GM18909 (cell line): ENCODE measurements around the gene HMGB1.

Source experiments
- ATAC-seq: cut with Tn5 transposase; IDR thresholded peaks from one replicate; pipeline ENCODE4 v1.9.1; 2021; ENCODE audit warnings: mild to moderate bottlenecking; ENCODE audit not compliant: unreplicated experiment, poor library complexity

Gene HMGB1

DNA sequence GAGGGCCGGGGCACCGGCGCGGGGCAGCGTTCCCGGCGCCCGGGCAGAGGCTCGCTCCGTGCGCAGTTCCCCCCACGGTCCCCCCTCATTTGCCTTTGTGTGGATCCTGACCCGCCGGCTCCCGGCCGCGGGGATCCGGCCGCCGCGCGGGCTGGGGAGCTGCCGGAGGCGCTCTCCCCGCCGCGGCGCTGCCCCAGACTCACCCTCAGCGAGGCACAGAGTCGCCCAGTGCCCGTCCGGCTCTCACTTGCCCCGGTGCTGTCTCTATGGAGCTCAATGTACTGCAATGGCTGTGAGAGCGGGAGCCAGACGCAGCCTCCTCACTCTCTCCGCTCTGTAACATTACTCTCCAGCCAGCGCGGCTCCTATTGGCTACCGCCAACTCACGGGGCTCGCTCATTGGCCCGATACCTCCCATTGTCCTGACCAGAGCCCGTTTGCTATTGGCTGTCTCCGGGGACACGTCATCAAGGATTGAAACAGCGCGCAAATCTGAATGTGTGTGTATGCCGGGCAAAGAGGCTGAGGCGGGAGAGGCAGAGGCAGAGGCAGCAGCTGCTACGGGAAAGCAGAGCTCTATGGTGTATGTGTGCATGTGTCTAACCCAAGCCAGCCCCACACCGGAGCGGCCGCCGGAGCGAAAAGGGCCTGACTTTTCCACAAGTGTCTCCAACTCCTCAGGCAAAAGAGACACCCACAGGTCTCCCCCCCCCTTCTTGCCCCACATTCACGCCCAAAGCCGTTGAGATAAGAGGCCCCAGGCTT, at the start of gene HMGB1:
Gene HMGB1, minus strand, starts transcription at position 344 of the 765 bp plus-strand sequence. CDS start 2,256 bp downstream, outside the sequence.
- ATAC-seq = peak; percentile 86

DNA sequence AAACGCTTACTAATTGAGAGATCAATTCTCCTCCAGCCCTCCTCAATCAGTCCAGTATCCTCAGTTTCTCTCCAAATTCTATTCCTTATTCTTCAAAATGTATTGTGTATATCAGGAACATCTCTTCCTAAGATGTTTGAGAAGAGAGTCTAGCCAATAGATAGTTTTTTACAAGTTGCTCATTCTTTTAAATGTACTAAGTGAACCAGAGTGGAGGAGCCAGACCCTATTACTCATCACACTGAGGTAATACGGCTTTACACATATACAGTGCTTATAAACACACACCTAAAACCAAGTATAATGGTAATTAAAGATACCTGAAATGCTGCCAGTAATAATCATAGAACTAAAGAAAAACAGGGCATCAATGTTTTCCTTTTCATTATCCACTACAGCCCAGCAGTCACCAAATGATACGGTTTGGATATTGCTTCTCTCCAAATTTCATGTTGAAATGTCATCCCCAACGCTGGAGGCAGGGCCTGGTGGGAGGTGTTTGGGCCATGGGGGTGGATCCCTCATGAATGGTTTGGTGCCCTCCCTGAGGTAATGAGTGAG, 45.2 kb upstream of the HMGB1 start:
- no peak for ATAC-seq

DNA sequence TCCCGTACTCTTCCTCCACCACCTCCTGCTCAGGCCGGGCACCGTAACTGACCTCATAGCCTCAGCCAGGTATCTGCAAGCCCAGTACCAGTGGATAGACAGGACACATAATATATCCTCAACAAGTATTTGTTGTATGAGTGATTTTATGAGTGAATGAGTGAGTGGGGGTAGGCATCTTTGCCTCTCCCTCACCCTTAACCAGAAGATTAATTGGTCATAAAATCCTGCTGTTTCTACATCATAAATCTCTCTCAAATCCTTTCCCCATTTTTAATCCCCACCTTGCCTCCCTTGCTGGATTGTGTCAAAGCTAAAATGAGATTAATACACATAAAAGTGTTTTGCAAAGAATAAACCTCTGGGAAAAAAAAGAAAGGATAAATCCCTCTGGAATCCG, 44.4 kb upstream of the HMGB1 start:
- ATAC-seq = no peak

- ATAC-seq = no peak
Measured at GRCh38 chr13:30509254-30510050, 43.7 kb upstream of the HMGB1 start.

DNA sequence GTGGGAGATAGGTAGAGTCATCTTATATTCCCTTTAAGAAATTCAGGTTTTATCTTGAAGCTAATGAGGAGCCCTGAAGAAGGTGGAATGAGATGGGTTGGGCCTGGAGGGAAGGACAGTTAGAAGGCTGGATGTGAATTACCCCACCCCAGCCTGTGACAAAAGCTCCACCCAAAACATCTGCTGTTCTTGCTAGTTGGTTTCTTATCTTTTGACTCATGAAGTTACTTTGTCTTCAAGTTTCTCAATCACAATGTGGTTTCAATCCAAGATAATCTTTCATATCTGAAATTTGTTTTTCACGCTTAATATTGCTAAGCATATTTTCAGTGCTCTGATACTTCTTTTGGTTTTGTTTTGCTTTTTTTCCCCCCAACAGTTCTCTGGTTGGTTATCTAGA, 38.3 kb upstream of the HMGB1 start:
- ATAC-seq = peak; percentile 55

GRCh38 chr13:30502237-30502636, 36.5 kb upstream of the HMGB1 start:
- ATAC-seq = no peak

DNA sequence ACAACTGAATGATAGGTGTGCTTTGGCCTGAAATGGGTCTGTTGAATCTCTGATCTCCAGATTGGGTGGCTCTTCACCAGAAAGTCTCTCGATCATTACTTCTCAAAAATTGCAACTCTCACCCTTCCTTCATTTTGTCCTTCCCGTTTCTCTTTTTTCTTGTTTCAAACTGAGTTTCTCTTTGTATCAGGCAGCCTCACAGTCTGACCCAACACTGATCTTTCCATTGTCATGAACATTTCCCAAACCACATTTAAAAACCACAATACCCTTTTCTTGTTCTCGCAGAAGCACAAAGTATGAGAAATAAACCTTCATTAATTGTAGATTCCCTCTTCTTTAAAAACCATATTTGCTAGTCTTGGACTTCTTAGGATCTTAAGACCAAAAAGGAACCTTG, 33.6 kb upstream of the HMGB1 start:
- no peak for ATAC-seq

DNA sequence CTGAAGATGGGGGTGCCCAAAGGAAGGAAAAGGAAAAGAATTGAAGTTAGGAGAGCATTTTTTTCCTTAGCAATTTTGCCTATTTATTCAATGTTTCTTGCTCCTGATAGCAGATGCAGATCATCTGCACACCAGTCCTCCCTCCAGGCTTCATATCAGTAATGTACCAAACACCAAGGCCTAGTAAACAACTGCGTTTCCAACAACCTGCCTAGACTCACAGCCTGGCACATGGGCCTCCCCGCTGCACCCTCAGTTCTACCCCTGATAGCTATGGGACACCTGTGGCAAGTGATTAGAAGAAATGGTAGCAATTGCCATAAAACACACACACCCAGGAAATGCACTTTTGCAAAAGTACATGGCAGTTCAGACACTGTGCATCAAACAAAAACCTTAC, 30.4 kb upstream of the HMGB1 start:
- ATAC-seq = no peak

DNA sequence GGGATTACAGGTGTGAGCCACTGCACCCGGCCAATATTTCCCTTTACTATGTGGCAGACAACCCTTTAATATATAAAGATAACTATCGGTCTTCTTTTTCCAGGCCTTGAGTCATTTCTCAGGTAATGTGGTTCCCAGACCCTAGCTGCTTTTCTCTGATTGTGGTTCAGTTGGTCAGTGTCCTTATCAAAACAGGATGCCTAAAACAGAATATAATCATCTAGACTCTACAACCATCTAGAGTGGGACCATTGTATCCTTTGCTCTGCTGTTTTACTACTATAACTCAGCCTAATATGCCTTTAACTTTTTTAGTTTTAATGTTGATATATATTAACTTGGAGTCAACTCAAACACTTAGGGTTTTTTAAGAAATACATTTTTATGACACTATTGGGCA, 30.0 kb upstream of the HMGB1 start:
- no peak for ATAC-seq

- ATAC-seq = no peak
Measured at GRCh38 chr13:30493658-30494381, 28.1 kb upstream of the HMGB1 start.

DNA sequence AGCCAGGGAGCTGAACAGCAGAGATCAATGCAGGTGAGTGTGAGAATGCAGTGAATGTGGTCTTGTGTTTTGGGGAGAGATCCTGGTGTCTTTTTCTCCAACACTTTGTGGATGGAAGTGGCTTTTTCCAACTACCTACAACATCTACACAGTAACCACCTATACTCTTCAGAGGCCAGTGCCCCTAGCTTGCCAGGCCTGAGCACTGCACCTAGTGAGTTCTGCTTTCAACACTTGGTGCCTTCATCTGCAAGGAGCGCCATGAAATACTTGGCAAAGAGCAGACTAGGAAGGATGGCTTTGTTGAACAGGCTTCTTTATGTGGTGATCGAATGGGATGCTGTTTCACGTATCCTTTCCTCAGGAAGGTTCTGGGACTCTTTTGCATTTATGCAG, 21.3 kb upstream of the HMGB1 start:
- ATAC-seq = no peak

DNA sequence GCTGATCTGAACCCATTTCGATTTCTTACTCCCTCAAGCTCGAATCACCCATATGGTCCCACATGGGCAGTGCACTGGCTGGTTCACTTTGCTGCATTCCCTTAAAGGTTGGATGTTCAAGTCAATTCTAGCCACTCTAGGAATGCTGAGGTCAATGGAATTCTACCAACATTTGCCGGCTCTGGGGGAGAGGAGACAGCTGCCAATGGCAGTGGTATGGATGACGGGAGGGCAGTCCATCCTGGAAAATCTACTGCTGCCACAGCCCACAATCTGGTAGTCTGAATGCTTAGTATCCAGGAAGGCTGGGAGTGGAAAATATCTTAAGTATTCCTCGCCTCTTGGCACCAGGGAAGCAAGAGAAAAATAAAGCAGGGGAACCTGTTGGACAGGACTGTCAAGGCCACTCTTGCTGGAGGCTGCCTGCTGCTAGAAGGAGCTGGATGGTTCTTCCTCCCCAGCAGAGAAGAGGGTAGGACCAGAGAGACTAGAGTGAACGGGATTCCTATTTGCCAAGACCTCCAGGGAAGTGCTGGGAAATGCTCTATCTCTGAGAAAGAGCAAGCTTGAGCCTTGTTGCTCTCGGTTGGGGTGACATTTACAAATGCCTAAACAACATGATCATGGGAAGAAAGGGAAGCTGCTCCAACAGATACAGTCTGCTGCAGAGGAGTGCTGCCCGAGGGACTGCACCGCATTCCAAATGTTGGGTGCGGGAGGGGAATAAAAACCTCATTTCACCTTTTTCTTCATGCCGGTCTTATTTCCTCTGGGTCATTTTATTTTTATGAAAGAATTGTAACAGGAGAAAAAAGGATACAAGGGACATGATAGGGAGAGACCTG, 20.7 kb upstream of the HMGB1 start:
- no peak for ATAC-seq

DNA sequence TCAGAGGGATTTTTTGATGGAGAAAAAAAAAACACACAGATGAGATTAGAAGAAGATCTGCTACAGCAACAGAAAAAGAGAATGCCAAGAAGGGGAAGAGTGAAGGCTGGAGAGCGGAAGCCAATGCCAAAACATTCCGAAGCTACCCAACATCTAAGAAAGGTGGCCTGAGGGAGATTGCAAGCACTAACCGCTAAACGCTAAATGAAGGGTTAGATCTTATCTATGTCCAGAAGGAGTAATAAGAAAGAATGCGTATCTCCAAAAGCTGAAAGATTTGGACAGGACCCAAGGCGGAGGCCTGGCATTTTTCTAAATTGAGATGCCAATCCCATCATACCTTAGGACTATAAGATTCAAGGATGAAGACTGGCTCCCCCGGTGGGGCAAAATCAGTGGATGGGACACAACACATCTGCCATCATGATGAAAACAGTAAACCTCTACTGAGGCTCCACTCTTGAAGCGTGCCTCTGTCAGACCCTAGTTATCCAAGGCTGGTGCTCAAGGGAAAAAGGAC, 15.6 kb upstream of the HMGB1 start:
- no peak for ATAC-seq

DNA sequence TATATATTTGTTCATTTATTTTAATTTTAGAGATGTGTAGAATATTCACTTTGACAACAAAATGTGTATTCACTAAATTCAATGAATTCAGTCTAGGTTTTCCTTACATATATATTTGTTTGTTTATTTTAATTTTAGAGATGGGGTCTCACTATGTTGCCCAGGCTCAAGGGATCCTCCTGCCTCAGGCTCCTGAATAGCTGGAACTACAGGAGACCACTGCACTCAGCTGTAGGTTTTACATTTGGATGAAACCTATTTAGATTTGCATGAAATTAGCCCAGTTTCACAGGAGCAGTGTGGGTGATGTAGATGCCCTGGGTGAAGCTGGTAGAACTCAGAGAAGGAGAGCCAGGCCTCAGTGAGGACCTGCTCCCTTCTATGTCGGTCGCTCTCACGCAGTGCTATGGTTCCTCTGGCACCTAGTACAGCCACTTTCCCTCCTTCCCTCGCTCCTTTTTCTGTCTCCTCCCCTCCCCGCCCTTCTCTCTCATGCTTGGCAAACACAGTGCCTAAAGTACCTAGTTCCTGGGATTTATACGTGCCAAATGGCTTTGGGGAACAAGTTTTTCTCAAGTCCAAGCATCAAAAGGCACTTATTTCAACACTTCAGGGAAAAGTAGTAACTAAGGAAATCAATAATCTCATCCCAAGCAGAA, 14.7 kb upstream of the HMGB1 start:
- ATAC-seq = no peak

GRCh38 chr13:30479883-30480219, 14.1 kb upstream of the HMGB1 start:
- ATAC-seq = no peak

DNA sequence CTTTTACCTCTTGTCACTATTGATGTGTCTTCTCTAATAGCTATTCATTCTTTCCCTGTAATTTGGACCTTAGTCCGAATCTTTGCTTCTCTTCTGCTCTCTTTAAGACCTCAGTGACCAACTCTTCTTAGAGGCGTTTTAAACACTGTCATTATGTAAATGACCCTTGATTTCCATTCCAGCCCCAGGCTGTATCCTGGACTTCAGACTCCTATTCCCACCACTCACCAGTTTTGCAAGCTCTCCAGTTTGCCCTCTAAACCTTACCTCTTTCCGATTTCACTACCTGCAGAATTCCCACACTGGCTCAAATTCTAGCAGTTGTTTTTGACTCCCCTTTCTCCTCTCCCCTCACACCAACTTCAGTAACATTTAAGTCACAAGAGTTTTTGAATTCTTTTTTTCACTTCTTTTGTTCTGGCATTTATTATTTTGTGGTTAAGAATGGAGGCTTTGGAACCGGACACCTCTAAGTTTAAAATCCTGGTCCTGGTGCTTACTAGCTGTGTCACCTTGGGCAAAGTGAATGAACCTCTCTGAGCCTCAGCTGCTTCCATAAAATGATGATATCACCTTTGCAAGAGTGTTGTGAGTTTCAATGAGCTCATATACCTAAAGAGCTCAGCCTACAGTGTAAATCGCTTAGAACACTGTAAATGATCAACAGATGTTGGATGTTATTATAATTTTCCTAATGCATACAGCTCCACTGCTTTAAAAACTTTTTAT, 13.6 kb upstream of the HMGB1 start:
- ATAC-seq = no peak

DNA sequence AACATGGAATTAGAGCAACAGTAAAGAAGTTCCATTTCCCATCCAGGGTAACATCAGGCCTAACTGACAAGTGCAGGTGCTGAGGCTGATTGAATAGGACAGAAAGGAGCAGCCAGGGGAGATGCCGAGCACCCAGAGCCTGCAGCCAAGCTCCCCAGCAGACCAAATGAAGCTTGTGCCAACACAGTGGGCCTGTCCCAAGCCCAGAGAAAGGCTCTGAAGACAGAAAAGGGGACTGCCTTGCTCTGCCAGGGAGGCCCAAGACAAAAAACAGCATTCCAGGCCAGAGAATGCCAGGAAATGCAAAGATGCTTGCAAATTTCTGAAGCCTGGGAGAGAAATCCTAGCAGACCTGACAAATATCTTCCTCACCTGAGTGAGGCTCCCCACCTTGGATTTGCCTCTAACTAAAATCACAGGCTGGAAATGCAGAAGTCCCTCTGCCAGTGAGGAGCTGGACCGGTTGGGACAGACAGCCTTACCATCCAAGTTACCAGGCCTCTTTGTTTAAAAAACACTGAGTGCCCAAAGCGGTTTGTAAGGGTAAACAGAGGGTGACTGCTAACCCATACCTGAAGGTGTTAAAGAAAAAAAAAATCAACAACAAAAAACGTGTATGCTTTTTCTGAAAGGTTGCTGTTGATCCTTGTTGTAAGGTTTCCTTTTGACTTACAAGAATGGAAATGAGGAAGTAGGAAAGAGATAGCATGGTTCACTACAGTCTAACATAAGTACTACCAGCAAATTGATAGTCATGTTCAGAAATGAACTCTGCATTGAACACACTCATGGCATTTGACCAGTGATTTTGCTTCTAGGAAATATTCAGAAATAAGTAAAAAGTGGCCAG, 11.8 kb upstream of the HMGB1 start:
- peak; percentile 92 for ATAC-seq

DNA sequence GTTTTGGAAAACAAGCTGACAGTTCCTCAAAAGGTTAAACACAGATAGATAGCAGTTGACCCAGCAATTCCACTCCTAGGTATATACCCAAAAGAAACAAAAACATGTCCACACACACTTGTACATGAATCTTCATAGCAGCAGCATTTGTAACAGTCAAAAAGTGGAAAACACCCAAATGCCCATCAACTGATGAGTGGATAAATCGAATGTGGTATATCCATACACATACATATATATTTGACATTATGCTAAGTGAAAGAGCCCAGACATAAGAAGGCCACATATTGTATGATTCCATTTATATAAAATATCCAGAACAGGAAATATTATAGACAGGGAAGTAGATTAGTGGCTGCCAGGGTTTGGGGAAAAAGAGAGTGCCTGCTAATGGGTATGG, 7.9 kb upstream of the HMGB1 start:
- no peak for ATAC-seq
